Measurements from ENCODE around the gene KLHL21.

KLHL21 gene

DNA sequence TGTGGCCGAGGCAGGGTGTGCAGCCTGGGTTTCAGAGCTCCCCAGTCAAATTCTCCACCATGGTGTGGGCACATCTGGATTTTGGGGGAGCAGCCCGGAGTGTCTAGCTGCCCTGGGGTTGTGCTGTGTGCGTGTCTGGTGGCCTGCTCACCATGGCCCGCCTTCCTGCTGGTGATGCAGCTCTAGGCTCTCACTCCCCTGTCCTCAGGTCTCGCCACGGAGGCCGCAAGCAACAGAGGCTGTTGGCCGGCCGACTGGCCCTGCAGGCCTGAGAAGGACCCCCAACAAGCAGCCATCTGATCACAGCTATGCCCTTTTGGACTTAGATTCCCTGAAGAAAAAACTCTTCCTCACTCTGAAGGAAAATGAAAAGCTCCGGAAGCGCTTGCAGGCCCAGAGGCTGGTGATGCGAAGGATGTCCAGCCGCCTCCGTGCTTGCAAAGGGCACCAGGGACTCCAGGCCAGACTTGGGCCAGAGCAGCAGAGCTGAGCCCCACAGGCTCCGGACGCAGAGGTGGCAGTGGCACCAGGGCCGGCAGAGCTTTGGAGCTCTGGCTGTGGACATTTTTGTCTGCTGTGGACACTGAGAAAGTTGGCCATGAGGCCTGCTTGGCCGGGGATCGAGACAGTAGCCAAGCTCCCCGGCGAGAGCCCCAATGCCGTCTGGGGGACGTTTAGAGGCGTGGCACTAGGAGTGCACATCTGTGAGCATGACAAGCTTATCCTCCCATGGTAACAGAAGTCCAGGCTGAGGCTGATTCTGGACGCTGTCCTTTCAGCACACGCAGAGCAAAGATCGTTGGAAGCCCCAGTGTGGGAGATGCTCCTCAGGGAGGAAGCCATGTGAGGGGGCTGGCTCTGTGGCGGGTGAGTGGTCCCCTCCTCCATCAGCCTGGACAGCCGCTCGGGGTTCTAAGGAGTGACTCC is 30.2 kb upstream of the KLHL21 start:
- Histone ChIP-seq H3K27me3 (ENCODE audit: insufficient read depth, low read length) (no peaks in the 10 kb centered on the region), H3K36me3 (ENCODE audit: insufficient read depth, low read length) (peaks cover 75% of the 10 kb centered on the region), H3K9me3 (ENCODE audit: low read length) (no peaks in the 10 kb centered on the region), H3K4me1 (ENCODE audit: insufficient read depth, low read length) (no peaks in the 10 kb centered on the region), H3K4me3 (ENCODE audit: low read length) (no peak overlapping the region), H2AFZ (ENCODE audit: low read depth, low read length) (no peak overlapping the region)

- no peak overlapping the region for H3K4me3 ChIP-seq (ENCODE audit: low read length)
- H3K27me3 ChIP-seq (ENCODE audit: insufficient read depth, low read length): no peaks in the 10 kb centered on the region
- no peak overlapping the region for H2AFZ ChIP-seq (ENCODE audit: low read depth, low read length)
- H3K4me1 ChIP-seq (ENCODE audit: insufficient read depth, low read length): no peaks in the 10 kb centered on the region
- H3K9me3 ChIP-seq (ENCODE audit: low read length): no peaks in the 10 kb centered on the region
- peaks cover 69% of the 10 kb centered on the region for H3K36me3 ChIP-seq (ENCODE audit: insufficient read depth, low read length)
These were observed 28.4 kb upstream of the KLHL21 start for GRCh38 chr1:6631058-6631457.

DNA sequence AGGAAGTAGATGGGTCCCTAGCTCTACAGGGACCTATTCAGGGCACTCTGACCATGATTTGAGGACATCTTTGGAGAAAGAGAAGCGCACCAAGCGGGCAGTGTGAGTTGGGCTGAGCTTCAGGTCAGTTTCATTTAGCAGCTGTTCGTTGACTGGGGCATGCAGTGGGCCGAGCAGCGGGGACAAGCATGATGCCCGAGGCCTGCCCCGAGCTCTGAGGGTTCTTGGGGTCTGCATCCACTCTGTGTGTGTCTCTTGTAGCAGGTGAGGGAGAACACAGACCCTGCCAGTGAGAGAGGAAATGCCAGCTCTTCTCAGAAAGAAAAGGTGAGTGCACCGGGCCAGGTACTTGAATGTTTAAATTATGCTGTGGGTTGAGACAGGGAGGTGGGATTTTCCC is 27.4 kb upstream of the KLHL21 start:
- H3K36me3 ChIP-seq (ENCODE audit: insufficient read depth, low read length): peaks cover 60% of the 10 kb centered on the region
- no peak overlapping the region for H2AFZ ChIP-seq (ENCODE audit: low read depth, low read length)
- no peak overlapping the region for H3K4me3 ChIP-seq (ENCODE audit: low read length)
- H3K27me3 ChIP-seq (ENCODE audit: insufficient read depth, low read length): no peaks in the 10 kb centered on the region
- no peaks in the 10 kb centered on the region for H3K9me3 ChIP-seq (ENCODE audit: low read length)
- H3K4me1 ChIP-seq (ENCODE audit: insufficient read depth, low read length): peaks cover 6% of the 10 kb centered on the region

DNA sequence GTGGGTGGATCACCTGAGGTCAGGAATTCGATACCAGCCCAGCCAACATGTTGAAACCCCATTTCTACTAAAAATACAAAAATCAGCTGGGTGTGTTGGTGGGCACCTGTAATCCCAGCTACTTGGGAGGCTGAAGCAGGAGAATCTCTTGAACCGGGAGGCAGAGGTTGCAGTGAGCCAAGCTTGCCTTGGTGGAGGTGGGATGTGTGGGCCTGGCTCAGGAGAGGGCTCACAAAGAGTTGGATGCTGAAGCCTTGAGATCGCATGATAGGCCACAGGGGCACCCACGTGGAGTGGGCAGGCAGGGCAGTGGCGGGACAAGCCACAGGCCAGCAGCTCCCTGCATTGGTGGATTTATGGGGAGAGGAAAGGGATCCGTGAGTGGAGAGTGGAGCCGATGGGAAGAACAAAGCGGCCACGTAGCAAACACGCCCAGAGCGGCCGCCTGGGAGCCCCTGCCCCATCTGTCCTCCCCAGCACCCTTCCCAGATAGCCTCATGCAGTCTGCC is 26.4 kb upstream of the KLHL21 start:
- Histone ChIP-seq H3K36me3 (ENCODE audit: insufficient read depth, low read length) (peaks cover 53% of the 10 kb centered on the region), H3K4me3 (ENCODE audit: low read length) (no peak overlapping the region), H3K9me3 (ENCODE audit: low read length) (no peaks in the 10 kb centered on the region), H2AFZ (ENCODE audit: low read depth, low read length) (no peak overlapping the region), H3K27me3 (ENCODE audit: insufficient read depth, low read length) (no peaks in the 10 kb centered on the region), H3K4me1 (ENCODE audit: insufficient read depth, low read length) (peaks cover 8% of the 10 kb centered on the region)

GRCh38 chr1:6627841-6628545 is 25.3 kb upstream of the KLHL21 start:
- H2AFZ ChIP-seq (ENCODE audit: low read depth, low read length): no peak overlapping the region
- H3K27me3 ChIP-seq (ENCODE audit: insufficient read depth, low read length): no peaks in the 10 kb centered on the region
- peaks cover 50% of the 10 kb centered on the region for H3K36me3 ChIP-seq (ENCODE audit: insufficient read depth, low read length)
- no peaks in the 10 kb centered on the region for H3K9me3 ChIP-seq (ENCODE audit: low read length)
- H3K4me3 ChIP-seq (ENCODE audit: low read length): no peak overlapping the region
- H3K4me1 ChIP-seq (ENCODE audit: insufficient read depth, low read length): peaks cover 8% of the 10 kb centered on the region

DNA sequence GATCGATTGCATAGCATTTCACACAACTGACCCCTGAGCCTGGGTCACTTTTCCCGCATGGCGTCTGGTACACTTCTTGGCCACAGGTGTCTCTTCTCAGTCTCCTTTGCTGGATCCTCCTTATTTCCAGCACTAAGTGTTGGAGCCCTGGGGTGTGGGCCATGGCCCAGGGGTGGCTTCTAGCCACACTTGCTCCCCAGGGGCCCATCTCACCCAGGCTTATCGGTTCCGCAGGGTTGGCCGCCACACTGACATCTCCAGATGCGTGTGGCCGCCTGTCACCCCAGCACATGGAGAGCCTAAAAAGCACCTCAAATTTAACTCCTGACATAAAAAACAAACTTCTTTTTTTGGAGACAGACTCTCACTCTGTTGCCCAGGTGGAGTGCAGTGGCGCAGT is 24.4 kb upstream of the KLHL21 start:
- H3K4me3 ChIP-seq (ENCODE audit: low read length): no peak overlapping the region
- H3K36me3 ChIP-seq (ENCODE audit: insufficient read depth, low read length): peaks cover 49% of the 10 kb centered on the region
- peaks cover 8% of the 10 kb centered on the region for H3K4me1 ChIP-seq (ENCODE audit: insufficient read depth, low read length)
- no peaks in the 10 kb centered on the region for H3K9me3 ChIP-seq (ENCODE audit: low read length)
- no peaks in the 10 kb centered on the region for H3K27me3 ChIP-seq (ENCODE audit: insufficient read depth, low read length)
- H2AFZ ChIP-seq (ENCODE audit: low read depth, low read length): no peak overlapping the region

DNA sequence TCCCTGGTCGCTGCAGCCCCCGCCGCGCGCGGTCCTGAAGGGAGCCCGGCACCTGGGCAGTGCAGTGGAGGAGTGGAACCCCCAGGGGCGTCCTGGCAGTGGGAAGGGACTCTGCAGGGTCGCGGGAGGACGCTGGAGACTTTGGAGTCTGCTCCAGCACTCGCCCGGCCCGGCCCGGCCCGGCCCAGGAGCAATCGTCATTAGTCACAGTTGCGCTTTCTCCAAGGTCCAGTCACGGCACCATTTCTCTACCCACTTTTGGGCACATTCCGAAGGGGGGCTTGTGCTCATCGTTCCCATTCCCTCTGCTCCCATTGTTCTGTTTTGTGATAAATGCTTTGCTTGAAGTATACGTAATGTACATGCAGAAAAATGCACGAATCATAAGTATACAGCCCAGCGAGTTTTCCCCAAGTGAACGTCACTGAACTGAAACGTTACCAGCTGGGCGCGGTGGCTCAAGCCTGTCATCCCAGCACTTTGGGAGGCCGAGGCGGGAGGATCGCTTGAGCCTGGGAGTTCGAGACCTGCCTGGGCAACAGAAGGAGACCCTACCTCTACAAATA is 23.0 kb upstream of the KLHL21 start:
- H3K9me3 ChIP-seq (ENCODE audit: low read length): no peaks in the 10 kb centered on the region
- peaks cover 8% of the 10 kb centered on the region for H3K4me1 ChIP-seq (ENCODE audit: insufficient read depth, low read length)
- H3K27me3 ChIP-seq (ENCODE audit: insufficient read depth, low read length): no peaks in the 10 kb centered on the region
- H3K4me3 ChIP-seq (ENCODE audit: low read length): peak overlapping the region; percentile 57
- H3K36me3 ChIP-seq (ENCODE audit: insufficient read depth, low read length): peaks cover 62% of the 10 kb centered on the region
- peak overlapping the region; percentile 74 for H2AFZ ChIP-seq (ENCODE audit: low read depth, low read length)

DNA sequence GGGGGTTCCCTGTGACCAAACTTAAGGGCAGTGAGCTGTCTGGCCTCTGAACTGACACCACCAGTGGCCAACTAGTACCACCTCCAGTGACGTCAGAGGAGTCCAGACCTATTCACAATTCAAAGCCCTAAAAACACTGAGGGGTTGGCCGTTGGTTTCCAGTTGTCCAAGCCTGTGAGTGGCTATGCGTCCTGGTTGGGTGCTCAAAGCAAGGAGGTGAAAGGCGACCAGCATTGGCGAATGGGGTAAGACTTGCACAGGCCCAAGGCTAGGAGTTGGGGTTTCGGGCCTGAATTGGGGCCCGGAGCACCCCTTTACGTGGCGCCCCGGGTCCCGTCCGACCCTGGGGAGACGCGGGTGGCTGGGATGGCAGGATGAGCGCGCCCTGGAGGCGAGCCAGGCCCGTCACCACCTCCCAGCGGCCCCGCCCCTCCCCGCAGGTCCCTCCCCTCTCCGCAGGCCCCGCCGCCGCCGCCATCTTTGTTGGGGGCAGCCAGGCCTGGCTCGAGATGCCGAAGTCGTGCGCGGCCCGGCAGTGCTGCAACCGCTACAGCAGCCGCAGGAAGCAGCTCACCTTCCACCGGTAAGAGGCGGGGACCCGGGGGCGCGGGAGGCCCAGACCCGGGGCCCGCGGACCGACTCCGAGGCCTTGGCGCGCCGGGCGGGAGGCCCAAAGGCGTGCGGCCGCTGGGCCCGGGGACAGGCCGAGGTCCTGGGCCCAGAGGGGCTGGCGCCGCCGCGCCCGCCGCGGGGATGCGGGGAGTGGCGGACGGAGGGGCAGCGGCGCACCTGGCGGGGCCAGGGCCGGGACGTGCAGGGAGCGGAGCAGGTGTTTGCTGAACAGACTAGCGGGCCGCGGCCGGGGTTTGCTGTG is 22.3 kb upstream of the KLHL21 start, which contains the start of gene THAP3:
Gene THAP3, plus strand, starts transcription at position 159 of the 874 bp plus-strand sequence. Its CDS starts 351 bp downstream, at position 510.
- peak within 1 kb of the TSS; percentile 74 for H2AFZ ChIP-seq (ENCODE audit: low read depth, low read length)
- peaks cover 8% of the 10 kb centered on the region for H3K4me1 ChIP-seq (ENCODE audit: insufficient read depth, low read length)
- H3K4me3 ChIP-seq (ENCODE audit: low read length): peak within 1 kb of the TSS; percentile 57
- H3K27me3 ChIP-seq (ENCODE audit: insufficient read depth, low read length): no peaks in the 10 kb centered on the region
- H3K36me3 ChIP-seq (ENCODE audit: insufficient read depth, low read length): peaks cover 63% of the 10 kb centered on the region
- H3K9me3 ChIP-seq (ENCODE audit: low read length): no peaks in the 10 kb centered on the region

- Histone ChIP-seq H2AFZ (ENCODE audit: low read depth, low read length) (no peak overlapping the region), H3K27me3 (ENCODE audit: insufficient read depth, low read length) (no peaks in the 10 kb centered on the region), H3K4me1 (ENCODE audit: insufficient read depth, low read length) (peaks cover 8% of the 10 kb centered on the region), H3K36me3 (ENCODE audit: insufficient read depth, low read length) (peaks cover 62% of the 10 kb centered on the region), H3K4me3 (ENCODE audit: low read length) (no peak overlapping the region), H3K9me3 (ENCODE audit: low read length) (no peaks in the 10 kb centered on the region)
These were observed 20.7 kb upstream of the KLHL21 start for GRCh38 chr1:6623269-6623965.

GRCh38 chr1:6622396-6623152 is 19.9 kb upstream of the KLHL21 start:
- H3K36me3 ChIP-seq (ENCODE audit: insufficient read depth, low read length): peaks cover 62% of the 10 kb centered on the region
- no peak overlapping the region for H2AFZ ChIP-seq (ENCODE audit: low read depth, low read length)
- no peaks in the 10 kb centered on the region for H3K9me3 ChIP-seq (ENCODE audit: low read length)
- H3K4me1 ChIP-seq (ENCODE audit: insufficient read depth, low read length): peaks cover 8% of the 10 kb centered on the region
- H3K27me3 ChIP-seq (ENCODE audit: insufficient read depth, low read length): no peaks in the 10 kb centered on the region
- no peak overlapping the region for H3K4me3 ChIP-seq (ENCODE audit: low read length)

Data from neuron (in vitro differentiated cells).